Stomach (tissue), 19 donors: Measurements from ENCODE around the gene CYP4F3. TPM values are rescaled to one million over a fixed set of nuclear protein-coding genes. Genes with fewer than 3 reads are reported as not detected.
"Not testable (repeated sequence)": the region's sequence is repeated elsewhere in the genome, so short reads cannot be mapped to it uniquely, and the experiment has no call there.

ENCODE experiments used
- DNase-seq, 2 donors: peaks; one replicate each; pipeline versions ENCODE4 v3.0.0 to v3.0.0-alpha.2; 2013 to 2019
- H3K27ac ChIP-seq, 5 donors: fragments of 200-600 bp in 4 of 5; sonication (generic) in 4 of 5; one replicate each; pipeline ENCODE4 v1.5.1; 2013 to 2019; ENCODE audit warnings: mild to moderate bottlenecking in 1 of 5, moderate library complexity in 1 of 5
- H3K27me3 ChIP-seq, 3 donors: fragments of 200-600 bp; sonication (generic); one replicate each; pipeline ENCODE4 v1.5.1; 2017 to 2019; ENCODE audit warnings: mixed run types in 1 of 3
- H3K36me3 ChIP-seq, 4 donors: fragments of 200-600 bp; sonication (generic); 1 replicate in 3 of 4; 2 replicates in 1 of 4; pipeline ENCODE4 v1.5.1; 2016 to 2019
- H3K4me1 ChIP-seq, 4 donors: fragments of 200-600 bp; sonication (generic); one replicate each; pipeline ENCODE4 v1.5.1; 2016 to 2019
- H3K4me3 ChIP-seq, 4 donors: fragments of 200-600 bp; sonication (generic) in 3 of 4; one replicate each; pipeline ENCODE4 v1.5.1; 2016 to 2019; ENCODE audit warnings: mild to moderate bottlenecking in 1 of 4
- H3K9me3 ChIP-seq, 4 donors: fragments of 200-600 bp; sonication (generic); one replicate each; pipeline ENCODE4 v1.5.1; 2016 to 2019
- CTCF ChIP-seq, 7 experiments: fragments of 450-650 bp in 4 of 7; fragments of 200-600 bp in 3 of 7; sonication (generic) in 3 of 7; IDR thresholded peaks; one replicate each; pipeline ENCODE4 v1.5.1; 2016 to 2019; ENCODE audit warnings: antibody characterized with exemption in 7 of 7, control low read depth in 2 of 7, mild to moderate bottlenecking in 1 of 7
- EP300 ChIP-seq: sonication (generic); formaldehyde crosslinking; IDR thresholded peaks from one replicate; pipeline ENCODE4 v1.6.1; 2017; ENCODE audit warnings: antibody characterized with exemption
- POLR2A ChIP-seq, 4 donors: fragments of 450-650 bp; IDR thresholded peaks; one replicate each; pipeline ENCODE4 v1.6.1; 2016; ENCODE audit warnings: antibody characterized with exemption in 4 of 4, control low read depth in 2 of 4, mild to moderate bottlenecking in 1 of 4, moderate library complexity in 1 of 4
- POLR2AphosphoS5 ChIP-seq, 3 donors: sonication (generic); formaldehyde crosslinking; IDR thresholded peaks; one replicate each; pipeline ENCODE4 v1.6.1; 2016; ENCODE audit warnings: antibody characterized with exemption in 3 of 3
- WGBS, 5 donors: extraction: QIAGEN DNeasy Blood & Tissue Kit in 3 of 5; methylation state at CpG; one replicate each; pipeline versions ENCODE4 v1.1.5 to v1.1.7; 2013 to 2018; 5-methylcytosine and 5-hydroxymethylcytosine counted together
- intact Hi-C: fragments of 100-400 bp; cut with DNase I; formaldehyde crosslinking; loops from one replicate; pipeline ENCODE4 v1.15.1; 2023; ENCODE audit warnings: low total_unique reads
- long read RNA-seq, 10 donors: transcript quantifications; one replicate each; lab custom pipeline, GENCODE V29; 2026
- polyA plus RNA-seq, 3 donors: library from polyadenylated mRNA; stranded (reverse); fragments of 200-250 nt; gene quantifications; one replicate each; pipeline ENCODE4 v1.2.3, GENCODE V29; 2013
- total RNA-seq, 5 donors: library from RNA; depleted of rRNA; stranded (reverse); fragments of >200 nt; gene quantifications; one replicate each; pipeline versions ENCODE4 v1.1.0 to v1.2.3, GENCODE V29; 2014 to 2016
- donor health status: healthy with polysubstance abuse.
- donor health status: Bipolar disorder and iron deficiency.
- donor health status: healthy.

CYP4F3 gene
- 100 to 1,000 TPM in 1 of 5 donors, 10 to 100 TPM in 2, 1 to 10 TPM in 2; 4.9 to 100 (median 20.6) TPM for total RNA-seq
- 1 to 10 TPM in 1 of 3 donors, under 1 TPM in 2; 0.25 to 5.4 (median 0.31) TPM for polyA plus RNA-seq
- long read RNA-seq, donor 1: 0 reads
- long read RNA-seq, donor 2, partial matches to known transcripts: 0 of 1 reads
- long read RNA-seq, donor 2, other reads (novel, unspliced or antisense): 0 of 1 reads
- long read RNA-seq, donor 3: 0 reads
- long read RNA-seq, donor 4: 0 reads
- long read RNA-seq, donor 5: 0 reads
- long read RNA-seq, donor 6: 0 reads
- long read RNA-seq, donor 7: 0 reads
- long read RNA-seq, donor 8: 0 reads
- long read RNA-seq, donor 9: 0 reads
- long read RNA-seq, donor 10, partial matches to known transcripts: 0 of 1 reads
- long read RNA-seq, donor 10, other reads (novel, unspliced or antisense): 0 of 1 reads

- peak; percentile 91 to 95 for DNase-seq
- Histone ChIP-seq H3K27me3 (no peaks in the 10 kb centered on the region), H3K4me3 (no peak within 1 kb of the TSS), H3K9me3 (no peaks in the 10 kb centered on the region), H3K27ac (peak within 1 kb of the TSS; percentile 55 to 76 (median 72)), H3K4me1 (peaks cover 7 to 28% (median 12%) of the 10 kb centered on the region in 4 donors), H3K36me3 (no peaks in the 10 kb centered on the region)
- intact Hi-C loops: no loop called here
- 28 to 44% (median 39%) methylated on average over 6 of the region's 6 CpGs for WGBS, 5 donors
- TF ChIP-seq CTCF (IDR thresholded peaks at IDR 0.05) (no peak), EP300 (no peak), POLR2A (IDR thresholded peaks at IDR 0.05) (no peak), POLR2AphosphoS5 (IDR thresholded peaks at IDR 0.05) (peak in 2 of 3 donors; percentile 31 to 76)
These were observed at the start of gene CYP4F3 for GRCh38 chr19:15640294-15640903. TSS of gene CYP4F3 (plus strand) at chr19:15640897. CDS start at chr19:15641416, 519 bp downstream.

- DNase-seq: no peak
- H3K9me3 ChIP-seq: peaks cover 0 to 19% (median 12%) of the 10 kb centered on the region in 4 donors
- no peak for TF ChIP-seq POLR2AphosphoS5 (IDR thresholded peaks at IDR 0.05)
- no peak for TF ChIP-seq CTCF (IDR thresholded peaks at IDR 0.05)
- TF ChIP-seq EP300: no peak
- no peak for TF ChIP-seq POLR2A (IDR thresholded peaks at IDR 0.05)
- 54 to 78% (median 71%) methylated on average over 4 of the region's 4 CpGs for WGBS, 5 donors
- H3K36me3 ChIP-seq: no peaks in the 10 kb centered on the region
- no peak overlapping the region for H3K27ac ChIP-seq
- intact Hi-C loops: no loop called here
- H3K4me1 ChIP-seq: no peaks in the 10 kb centered on the region
- H3K4me3 ChIP-seq: no peak overlapping the region
- H3K27me3 ChIP-seq: peaks cover 0 to 31% (median 8%) of the 10 kb centered on the region in 3 donors
These were observed 48.9 kb upstream of the CYP4F3 start for GRCh38 chr19:15591796-15592195.

- intact Hi-C loops, DNase-seq, H3K4me3 ChIP-seq, H3K36me3 ChIP-seq, H3K27ac ChIP-seq, H3K4me1 ChIP-seq: not testable (repeated sequence)
- peaks cover 0 to 26% (median 8%) of the 10 kb centered on the region in 3 donors for H3K27me3 ChIP-seq
- H3K9me3 ChIP-seq: peaks cover 0 to 22% (median 15%) of the 10 kb centered on the region in 4 donors
- 9 to 32% (median 27%) methylated on average over 5 of the region's 5 CpGs for WGBS, 5 donors
These were observed 48.2 kb upstream of the CYP4F3 start for GRCh38 chr19:15592506-15592905.

- intact Hi-C loops, H3K4me1 ChIP-seq, DNase-seq, H3K36me3 ChIP-seq, H3K27ac ChIP-seq, H3K4me3 ChIP-seq: not testable (repeated sequence)
- 23 to 52% (median 32%) methylated on average over 2 to 4 of the region's 4 CpGs for WGBS, 5 donors
- Histone ChIP-seq H3K27me3 (peaks cover 0 to 18% (median 8%) of the 10 kb centered on the region in 3 donors), H3K9me3 (peaks cover 0 to 22% (median 15%) of the 10 kb centered on the region in 4 donors)
These were observed 46.9 kb upstream of the CYP4F3 start for GRCh38 chr19:15593766-15594165.

- no peaks in the 10 kb centered on the region for H3K36me3 ChIP-seq
- peaks cover 0 to 18% (median 8%) of the 10 kb centered on the region in 3 donors for H3K27me3 ChIP-seq
- TF ChIP-seq CTCF (IDR thresholded peaks at IDR 0.05) (no peak), POLR2AphosphoS5 (IDR thresholded peaks at IDR 0.05) (no peak), EP300 (no peak), POLR2A (IDR thresholded peaks at IDR 0.05) (no peak)
- H3K9me3 ChIP-seq: peaks cover 0 to 22% (median 15%) of the 10 kb centered on the region in 4 donors
- WGBS, 5 donors: 18 to 32% (median 21%) methylated on average over 6 of the region's 6 CpGs
- H3K27ac ChIP-seq: no peak overlapping the region
- intact Hi-C loops: no loop called here
- DNase-seq: no peak
- no peaks in the 10 kb centered on the region for H3K4me1 ChIP-seq
- H3K4me3 ChIP-seq: no peak overlapping the region
These were observed 45.6 kb upstream of the CYP4F3 start for GRCh38 chr19:15595069-15595468.

- H3K36me3 ChIP-seq, H3K9me3 ChIP-seq, intact Hi-C loops, DNase-seq, H3K4me3 ChIP-seq, H3K27me3 ChIP-seq, H3K4me1 ChIP-seq, H3K27ac ChIP-seq: not testable (repeated sequence)
- WGBS, 5 donors: 83 to 89% (median 86%) methylated on average over 22 to 27 of the region's 27 CpGs
These were observed 32.4 kb upstream of the CYP4F3 start for GRCh38 chr19:15607978-15608925.
